BLaER1 (cell line): ENCODE data around the gene CTSW.

Source experiments
- H3K27ac ChIP-seq: shearing (Covaris generic); formaldehyde crosslinking; 2 replicates; pipeline ENCODE4 v1.8.1; 2022
- H3K27me3 ChIP-seq: shearing (Covaris generic); formaldehyde crosslinking; 2 replicates; pipeline ENCODE4 v1.8.1; 2022
- H3K36me3 ChIP-seq: shearing (Covaris generic); formaldehyde crosslinking; 2 replicates; pipeline ENCODE4 v1.8.1; 2022
- H3K4me1 ChIP-seq: shearing (Covaris generic); formaldehyde crosslinking; 2 replicates; pipeline ENCODE4 v1.8.1; 2022
- H3K4me2 ChIP-seq: shearing (Covaris generic); formaldehyde crosslinking; 2 replicates; pipeline ENCODE4 v1.8.1; 2022
- H3K4me3 ChIP-seq: shearing (Covaris generic); formaldehyde crosslinking; 2 replicates; pipeline ENCODE4 v1.8.1; 2022
- H3K9ac ChIP-seq: shearing (Covaris generic); formaldehyde crosslinking; 2 replicates; pipeline ENCODE4 v1.8.1; 2022
- H3K9me3 ChIP-seq: shearing (Covaris generic); formaldehyde crosslinking; 2 replicates; pipeline ENCODE4 v1.8.1; 2022
- H4K20me1 ChIP-seq: shearing (Covaris generic); formaldehyde crosslinking; 2 replicates; pipeline ENCODE4 v1.8.1; 2022
- Cebpa-rat ChIP-seq: shearing (Covaris generic); IDR thresholded peaks from 2 replicates; pipeline ENCODE4 v1.8.1; 2022

The CTSW gene

DNA sequence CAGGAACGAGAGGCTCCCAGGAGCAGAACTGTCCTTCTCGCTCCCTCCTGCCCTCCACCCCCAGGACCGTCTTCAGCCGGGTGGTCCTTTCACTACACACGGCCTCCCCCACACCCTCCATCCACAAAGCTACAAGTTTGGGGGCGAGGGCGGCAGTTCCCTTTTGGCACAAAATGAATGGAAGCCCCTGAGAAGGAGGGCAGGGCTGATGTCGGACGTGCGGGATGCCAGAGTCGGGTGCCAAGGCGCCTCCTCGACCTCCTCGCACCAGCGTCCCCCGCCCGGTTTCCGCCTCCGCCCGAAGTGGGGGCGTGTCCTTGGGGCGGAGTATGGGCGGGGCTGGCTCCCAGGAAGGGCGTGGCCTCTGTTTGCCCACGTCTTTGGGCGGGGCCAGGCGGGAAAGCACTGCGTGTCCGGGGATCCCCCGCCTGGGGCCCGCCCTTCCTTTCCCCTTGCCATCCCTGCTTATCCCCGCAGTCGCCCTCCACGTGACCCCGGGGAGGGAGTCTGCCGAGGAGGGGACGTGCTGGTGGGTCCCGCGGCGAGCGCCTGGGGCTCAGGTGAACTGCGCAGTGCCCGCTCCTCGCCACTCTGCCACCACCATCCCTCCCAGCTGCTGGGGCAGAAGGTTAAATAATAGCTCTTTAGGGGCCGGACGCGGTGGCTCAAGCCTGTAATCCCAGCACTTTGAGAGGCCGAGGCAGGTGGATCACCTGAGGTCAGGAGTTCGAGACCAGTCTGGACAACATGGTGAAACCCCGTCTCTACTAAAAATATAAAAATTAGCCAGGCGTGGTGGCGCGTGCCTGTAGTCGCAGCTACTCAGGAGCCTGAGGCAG is 6.1 kb upstream of the CTSW start:
- Histone ChIP-seq H3K4me2 (peak overlapping the region; percentile 92), H3K9me3 (no peaks in the 10 kb centered on the region), H3K27ac (peak overlapping the region; percentile 42; the same call in 1 of the 2 replicates), H3K27me3 (peaks cover 31% of the 10 kb centered on the region), H3K4me3 (peak overlapping the region; percentile 64), H3K4me1 (peaks cover 48% of the 10 kb centered on the region), H4K20me1 (peaks cover 35% of the 10 kb centered on the region), H3K36me3 (peaks cover under 1% of the 10 kb centered on the region; the same call in 1 of the 2 replicates), H3K9ac (peak overlapping the region; percentile 56)
- no peak for TF ChIP-seq Cebpa-rat

DNA sequence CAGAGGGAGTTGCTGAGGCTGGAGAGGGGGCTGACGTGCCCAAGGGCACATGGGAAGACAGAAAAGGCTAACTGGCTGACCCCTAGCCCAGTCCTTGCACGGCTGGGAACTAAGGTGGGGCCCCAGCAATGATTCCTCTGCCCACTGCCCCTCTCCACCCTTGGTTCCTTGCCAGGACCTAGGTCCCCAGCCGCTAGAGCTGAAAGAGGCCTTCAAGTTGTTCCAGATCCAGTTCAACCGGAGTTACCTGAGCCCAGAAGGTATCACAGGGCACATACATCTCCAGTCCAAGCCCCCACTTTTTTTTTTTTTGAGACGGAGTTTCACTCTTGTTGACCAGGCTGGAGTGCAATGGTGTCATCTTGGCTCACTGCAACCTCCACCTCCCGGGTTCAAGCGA is 390 bp downstream of the CTSW start:
- TF ChIP-seq Cebpa-rat, result no peak
- Histone ChIP-seq H3K4me3 (no peak overlapping the region), H3K27me3 (no peaks in the 10 kb centered on the region)

DNA sequence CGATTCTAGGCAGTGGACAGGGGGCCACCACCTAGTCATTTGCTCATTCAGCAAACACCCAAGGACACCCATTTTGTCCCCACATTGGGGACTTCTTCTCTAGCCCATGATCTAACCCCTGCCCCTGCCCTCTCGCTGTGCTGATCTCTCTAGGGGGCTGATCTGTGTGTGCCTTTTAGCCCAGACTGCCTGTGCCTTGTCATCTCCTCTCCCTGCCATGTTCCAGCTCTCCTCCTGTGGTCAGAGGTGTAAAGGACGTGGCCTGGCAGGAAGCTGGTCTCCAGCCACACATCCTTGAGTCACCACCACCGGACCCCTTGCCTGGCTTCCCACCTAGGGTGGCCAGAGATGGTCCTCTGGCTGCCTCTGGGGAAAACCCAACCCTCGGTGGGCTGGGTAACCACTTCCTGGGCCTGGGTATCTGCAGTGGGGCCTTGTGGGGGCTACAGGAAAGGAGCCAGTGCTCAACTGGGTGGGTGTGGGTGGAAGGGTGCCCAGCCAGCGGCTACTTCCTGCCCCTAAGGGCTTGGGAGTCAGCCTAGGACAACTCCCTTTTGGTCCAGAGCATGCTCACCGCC is 1.3 kb downstream of the CTSW start:
- Histone ChIP-seq H3K4me3 (no peak overlapping the region), H3K27me3 (no peaks in the 10 kb centered on the region), H3K27ac (peak overlapping the region; percentile 13), H3K9me3 (no peaks in the 10 kb centered on the region), H4K20me1 (peaks cover 9% of the 10 kb centered on the region), H3K36me3 (peaks cover 42% of the 10 kb centered on the region), H3K4me2 (peak overlapping the region; percentile 79), H3K9ac (peak overlapping the region; percentile 25; the same call in 1 of the 2 replicates), H3K4me1 (peaks cover 51% of the 10 kb centered on the region)
- no peak for TF ChIP-seq Cebpa-rat

More for the DNA sequence above, 390 bp downstream of the CTSW start:
- Histone ChIP-seq H4K20me1 (peaks cover 9% of the 10 kb centered on the region), H3K4me2 (peak overlapping the region; percentile 61), H3K27ac (0 out of 2 replicates have a peak overlapping the region, but pooled peaks have one; percentile 22), H3K9ac (no peak overlapping the region), H3K9me3 (no peaks in the 10 kb centered on the region), H3K4me1 (peaks cover 42% of the 10 kb centered on the region), H3K36me3 (peaks cover 33% of the 10 kb centered on the region)

DNA sequence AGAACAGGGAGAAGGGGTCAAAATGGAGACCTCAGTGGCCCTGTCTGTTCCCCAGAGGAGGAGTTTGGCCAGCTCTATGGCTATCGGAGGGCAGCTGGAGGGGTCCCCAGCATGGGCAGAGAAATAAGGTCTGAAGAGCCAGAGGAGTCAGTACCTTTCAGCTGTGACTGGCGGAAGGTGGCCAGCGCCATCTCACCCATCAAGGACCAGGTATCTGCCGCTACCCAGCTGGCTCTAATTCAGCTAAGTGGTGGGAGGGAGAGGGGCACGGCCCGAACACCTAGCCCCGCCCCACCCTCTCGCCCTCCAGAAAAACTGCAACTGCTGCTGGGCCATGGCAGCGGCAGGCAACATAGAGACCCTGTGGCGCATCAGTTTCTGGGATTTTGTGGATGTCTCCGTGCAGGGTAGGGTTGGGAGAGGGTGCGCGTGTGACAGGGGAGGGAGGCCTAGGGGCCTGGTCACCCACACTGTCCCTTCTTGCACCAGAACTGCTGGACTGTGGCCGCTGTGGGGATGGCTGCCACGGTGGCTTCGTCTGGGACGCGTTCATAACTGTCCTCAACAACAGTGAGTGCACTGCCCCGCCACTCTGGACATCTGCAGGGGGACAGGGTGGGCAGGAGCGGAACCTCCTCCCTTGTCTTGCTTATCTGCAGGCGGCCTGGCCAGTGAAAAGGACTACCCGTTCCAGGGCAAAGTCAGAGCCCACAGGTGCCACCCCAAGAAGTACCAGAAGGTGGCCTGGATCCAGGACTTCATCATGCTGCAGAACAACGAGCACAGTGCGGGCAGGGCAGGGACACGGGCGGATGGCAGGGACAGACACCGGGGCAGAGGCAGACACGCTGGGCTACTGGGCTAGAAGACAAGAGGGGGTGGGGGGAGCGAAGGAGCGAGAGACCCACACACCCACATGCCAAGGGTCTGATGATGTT is 2.8 kb downstream of the CTSW start:
- Histone ChIP-seq H3K9ac (no peak overlapping the region), H3K4me3 (no peak overlapping the region), H4K20me1 (peaks cover 14% of the 10 kb centered on the region), H3K4me2 (peak overlapping the region; percentile 79), H3K9me3 (no peaks in the 10 kb centered on the region), H3K27me3 (no peaks in the 10 kb centered on the region), H3K4me1 (peaks cover 65% of the 10 kb centered on the region), H3K36me3 (peaks cover 55% of the 10 kb centered on the region), H3K27ac (no peak overlapping the region; the same call in 1 of the 2 replicates)
- TF ChIP-seq Cebpa-rat, result no peak

DNA sequence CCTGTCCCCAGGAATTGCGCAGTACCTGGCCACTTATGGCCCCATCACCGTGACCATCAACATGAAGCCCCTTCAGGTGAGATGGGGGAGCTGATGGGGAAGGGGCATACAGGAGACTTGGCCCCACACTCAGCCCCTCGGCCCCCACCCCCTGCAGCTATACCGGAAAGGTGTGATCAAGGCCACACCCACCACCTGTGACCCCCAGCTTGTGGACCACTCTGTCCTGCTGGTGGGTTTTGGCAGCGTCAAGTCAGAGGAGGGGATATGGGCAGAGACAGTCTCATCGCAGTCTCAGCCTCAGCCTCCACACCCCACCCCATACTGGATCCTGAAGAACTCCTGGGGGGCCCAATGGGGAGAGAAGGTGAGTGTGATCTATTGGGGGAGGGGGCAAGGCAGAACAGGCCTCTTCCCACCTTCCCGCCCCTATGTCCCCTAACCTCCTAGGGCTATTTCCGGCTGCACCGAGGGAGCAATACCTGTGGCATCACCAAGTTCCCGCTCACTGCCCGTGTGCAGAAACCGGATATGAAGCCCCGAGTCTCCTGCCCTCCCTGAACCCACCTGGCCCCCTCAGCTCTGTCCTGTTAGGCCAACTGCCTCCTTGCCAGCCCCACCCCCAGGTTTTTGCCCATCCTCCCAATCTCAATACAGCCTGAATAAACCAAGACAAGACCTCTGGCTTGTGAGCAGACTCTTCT is 3.6 kb downstream of the CTSW start:
- peaks cover 55% of the 10 kb centered on the region for H3K36me3 ChIP-seq
- peaks cover 70% of the 10 kb centered on the region for H3K4me1 ChIP-seq
- H3K27me3 ChIP-seq, result no peaks in the 10 kb centered on the region
- TF ChIP-seq Cebpa-rat, result no peak
- H4K20me1 ChIP-seq, result peaks cover 14% of the 10 kb centered on the region
- H3K9ac ChIP-seq, result no peak overlapping the region
- no peak overlapping the region for H3K4me3 ChIP-seq
- no peak overlapping the region for H3K4me2 ChIP-seq
- H3K27ac ChIP-seq, result no peak overlapping the region
- H3K9me3 ChIP-seq, result no peaks in the 10 kb centered on the region

DNA sequence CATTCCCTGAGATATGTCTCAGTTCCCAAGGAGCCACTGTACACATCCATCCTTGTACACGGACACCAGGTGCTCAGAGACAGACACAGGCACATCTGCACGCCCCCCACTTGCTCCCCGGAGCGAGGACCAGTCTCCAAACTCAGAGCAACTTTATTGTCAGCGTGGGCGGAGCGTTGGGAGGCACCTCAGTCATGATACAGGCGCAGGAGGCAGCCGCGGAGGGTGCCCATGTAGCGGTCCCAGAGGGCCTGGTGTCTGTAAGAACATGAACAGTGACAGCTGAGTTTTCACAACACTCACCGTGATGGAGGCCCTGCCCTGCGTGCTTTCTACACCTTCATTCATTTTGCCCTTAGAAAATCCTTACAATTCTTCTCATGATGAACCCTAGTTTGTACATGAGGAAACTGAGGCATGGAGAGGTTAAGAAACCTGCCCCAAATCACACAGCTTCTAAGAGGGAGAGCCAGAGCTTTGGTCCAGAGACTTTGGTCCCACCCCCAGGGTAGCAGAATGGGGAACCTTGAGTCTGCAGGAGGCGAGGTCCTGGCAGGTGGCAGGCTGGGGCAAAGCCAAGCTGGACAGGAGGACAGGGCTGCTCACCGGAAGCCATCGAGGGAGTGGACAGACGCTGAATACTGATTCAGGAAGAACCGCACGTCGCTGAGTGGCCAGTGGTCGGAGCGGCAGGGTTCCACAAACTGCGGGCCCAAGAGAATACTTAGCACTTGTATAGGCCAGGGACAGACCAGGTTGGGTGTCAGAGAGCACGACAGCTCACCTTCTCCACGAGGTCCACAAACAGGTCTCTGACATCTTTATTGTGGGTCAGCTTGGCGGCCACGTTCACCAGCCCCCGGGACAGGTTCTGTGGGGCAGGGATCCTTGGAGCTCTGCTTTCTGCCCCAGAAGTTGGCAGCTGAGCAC is 4.4 kb downstream of the CTSW start:
- no peak overlapping the region for H3K27ac ChIP-seq
- peak overlapping the region; percentile 66 for H3K4me2 ChIP-seq
- H4K20me1 ChIP-seq, result peaks cover 14% of the 10 kb centered on the region
- no peaks in the 10 kb centered on the region for H3K27me3 ChIP-seq
- peaks cover 74% of the 10 kb centered on the region for H3K4me1 ChIP-seq
- H3K9me3 ChIP-seq, result no peaks in the 10 kb centered on the region
- no peak for TF ChIP-seq Cebpa-rat
- no peak overlapping the region for H3K9ac ChIP-seq
- no peak overlapping the region for H3K4me3 ChIP-seq
- peaks cover 55% of the 10 kb centered on the region for H3K36me3 ChIP-seq

- no peak for TF ChIP-seq Cebpa-rat
- Histone ChIP-seq H3K9me3 (no peaks in the 10 kb centered on the region), H4K20me1 (peaks cover 14% of the 10 kb centered on the region), H3K27me3 (no peaks in the 10 kb centered on the region), H3K36me3 (peaks cover 55% of the 10 kb centered on the region), H3K4me3 (no peak overlapping the region), H3K27ac (no peak overlapping the region), H3K4me1 (peaks cover 78% of the 10 kb centered on the region), H3K4me2 (peak overlapping the region; percentile 66), H3K9ac (no peak overlapping the region)
Measured at GRCh38 chr11:65884716-65885092, 5.1 kb downstream of the CTSW start.

DNA sequence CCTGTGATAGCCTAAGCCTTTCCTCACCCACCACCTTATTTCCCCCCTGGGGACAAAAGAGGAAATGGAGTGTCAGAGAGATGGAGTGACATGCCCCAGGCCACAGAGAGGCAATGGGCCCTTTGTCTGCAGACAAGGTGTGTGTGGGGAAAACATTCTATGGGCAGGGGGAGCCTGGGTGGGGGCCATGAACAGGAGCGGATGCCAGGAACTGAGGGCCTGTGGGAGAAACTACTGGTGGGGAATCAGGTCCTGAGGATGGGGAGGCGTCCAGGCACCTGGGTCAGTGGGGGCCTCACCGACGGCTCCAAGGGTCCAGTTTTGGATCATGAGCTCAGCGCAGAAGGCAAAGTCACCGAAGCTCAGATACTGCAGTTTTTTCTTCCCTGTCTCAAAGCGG is 5.6 kb downstream of the CTSW start:
- peak overlapping the region; percentile 13; the same call in 1 of the 2 replicates for H3K9ac ChIP-seq
- no peak for TF ChIP-seq Cebpa-rat
- peaks cover 78% of the 10 kb centered on the region for H3K4me1 ChIP-seq
- no peak overlapping the region for H3K27ac ChIP-seq
- peak overlapping the region; percentile 66 for H3K4me2 ChIP-seq
- no peaks in the 10 kb centered on the region for H3K27me3 ChIP-seq
- H3K36me3 ChIP-seq, result peaks cover 55% of the 10 kb centered on the region
- H3K4me3 ChIP-seq, result no peak overlapping the region
- peaks cover 14% of the 10 kb centered on the region for H4K20me1 ChIP-seq
- no peaks in the 10 kb centered on the region for H3K9me3 ChIP-seq
